Astrocyte (in vitro differentiated cells and primary cell): ENCODE results near the gene SATB1. TPM values are rescaled to one million over a fixed set of nuclear protein-coding genes. Genes with fewer than 3 reads are reported as not detected.

ENCODE experiments used
- DNase-seq: peaks from one replicate; pipeline ENCODE4 v3.0.0-alpha.2; 2010; ENCODE audit warnings: low read depth
- FAIRE-seq: peaks from 2 replicates; lab custom pipeline; 2011; peaks lifted over from hg19 to GRCh38; lab: Jason Lieb, UNC
- H2AFZ ChIP-seq: 2 replicates; pipeline ENCODE4 v1.6.0; 2012; ENCODE audit warnings: low read depth, low read length, inconsistent platforms
- H3K27ac ChIP-seq: 2 replicates; pipeline ENCODE4 v1.5.1; 2011; ENCODE audit warnings: low read depth, low read length, inconsistent platforms
- H3K27me3 ChIP-seq: 2 replicates; pipeline ENCODE4 v1.6.0; 2011; ENCODE audit warnings: low read length, inconsistent platforms; ENCODE audit not compliant: insufficient read depth
- H3K36me3 ChIP-seq: 2 replicates; pipeline ENCODE4 v1.5.1; 2011; ENCODE audit warnings: low read length, inconsistent platforms; ENCODE audit not compliant: insufficient read depth
- H3K4me1 ChIP-seq: 2 replicates; pipeline ENCODE4 v1.5.1; 2011; ENCODE audit warnings: low read length, inconsistent platforms; ENCODE audit not compliant: insufficient read depth
- H3K4me2 ChIP-seq: 2 replicates; pipeline ENCODE4 v1.6.0; 2012; ENCODE audit warnings: low read length, inconsistent platforms
- H3K4me3 ChIP-seq: 2 replicates; pipeline ENCODE4 v1.5.1; 2011; ENCODE audit warnings: low read depth, mild to moderate bottlenecking, low read length, inconsistent platforms; ENCODE audit not compliant: insufficient read depth
- H3K79me2 ChIP-seq: 2 replicates; pipeline ENCODE4 v1.6.0; 2012; ENCODE audit warnings: mild to moderate bottlenecking, low read length, inconsistent platforms; ENCODE audit not compliant: insufficient read depth
- H3K9ac ChIP-seq: 2 replicates; pipeline ENCODE4 v1.6.0; 2012; ENCODE audit warnings: mild to moderate bottlenecking, low read length, inconsistent platforms
- H3K9me3 ChIP-seq: 2 replicates; pipeline ENCODE4 v1.5.1; 2012; ENCODE audit warnings: low read depth, mild to moderate bottlenecking, low read length, inconsistent platforms; ENCODE audit not compliant: insufficient read depth
- H4K20me1 ChIP-seq: 2 replicates; pipeline ENCODE4 v1.6.0; 2012; ENCODE audit warnings: low read length, inconsistent platforms; ENCODE audit not compliant: insufficient read depth
- H3K27ac Mint-ChIP-seq: one replicate; pipeline ENCODE4 v1.8.0; 2021; ENCODE audit warnings: mild to moderate bottlenecking, mixed read lengths; ENCODE audit not compliant: unreplicated experiment
- H3K27me3 Mint-ChIP-seq: one replicate; pipeline ENCODE4 v1.8.0; 2021; ENCODE audit warnings: low read depth, mixed read lengths; ENCODE audit not compliant: unreplicated experiment
- H3K36me3 Mint-ChIP-seq: one replicate; pipeline ENCODE4 v1.8.0; 2021; ENCODE audit warnings: low read depth, mixed read lengths; ENCODE audit not compliant: unreplicated experiment
- H3K4me1 Mint-ChIP-seq: one replicate; pipeline ENCODE4 v1.8.0; 2021; ENCODE audit warnings: low read depth, mixed read lengths; ENCODE audit not compliant: unreplicated experiment
- H3K4me3 Mint-ChIP-seq: one replicate; pipeline ENCODE4 v1.8.0; 2021; ENCODE audit warnings: mild to moderate bottlenecking, moderate library complexity, mixed read lengths; ENCODE audit not compliant: unreplicated experiment
- H3K9me3 Mint-ChIP-seq: one replicate; pipeline ENCODE4 v1.8.0; 2021; ENCODE audit warnings: mild to moderate bottlenecking, mixed read lengths; ENCODE audit not compliant: unreplicated experiment
- CTCF ChIP-seq: IDR thresholded peaks from 2 replicates; pipeline ENCODE4 v1.5.1; 2011; ENCODE audit warnings: low read depth, mild to moderate bottlenecking, inconsistent platforms, low read length, moderate library complexity; ENCODE audit not compliant: insufficient read depth
- EZH2 ChIP-seq: IDR thresholded peaks from 2 replicates; pipeline ENCODE4 v1.6.1; 2012; ENCODE audit warnings: mild to moderate bottlenecking, low read length, inconsistent platforms; ENCODE audit not compliant: insufficient read depth
- total RNA-seq: library from RNA; stranded (reverse); gene quantifications from 2 replicates; pipeline ENCODE4 v1.2.1, GENCODE V29; 2021

Gene SATB1
- total RNA-seq, 1 donor from 2014 or later = 18.0 TPM

DNA sequence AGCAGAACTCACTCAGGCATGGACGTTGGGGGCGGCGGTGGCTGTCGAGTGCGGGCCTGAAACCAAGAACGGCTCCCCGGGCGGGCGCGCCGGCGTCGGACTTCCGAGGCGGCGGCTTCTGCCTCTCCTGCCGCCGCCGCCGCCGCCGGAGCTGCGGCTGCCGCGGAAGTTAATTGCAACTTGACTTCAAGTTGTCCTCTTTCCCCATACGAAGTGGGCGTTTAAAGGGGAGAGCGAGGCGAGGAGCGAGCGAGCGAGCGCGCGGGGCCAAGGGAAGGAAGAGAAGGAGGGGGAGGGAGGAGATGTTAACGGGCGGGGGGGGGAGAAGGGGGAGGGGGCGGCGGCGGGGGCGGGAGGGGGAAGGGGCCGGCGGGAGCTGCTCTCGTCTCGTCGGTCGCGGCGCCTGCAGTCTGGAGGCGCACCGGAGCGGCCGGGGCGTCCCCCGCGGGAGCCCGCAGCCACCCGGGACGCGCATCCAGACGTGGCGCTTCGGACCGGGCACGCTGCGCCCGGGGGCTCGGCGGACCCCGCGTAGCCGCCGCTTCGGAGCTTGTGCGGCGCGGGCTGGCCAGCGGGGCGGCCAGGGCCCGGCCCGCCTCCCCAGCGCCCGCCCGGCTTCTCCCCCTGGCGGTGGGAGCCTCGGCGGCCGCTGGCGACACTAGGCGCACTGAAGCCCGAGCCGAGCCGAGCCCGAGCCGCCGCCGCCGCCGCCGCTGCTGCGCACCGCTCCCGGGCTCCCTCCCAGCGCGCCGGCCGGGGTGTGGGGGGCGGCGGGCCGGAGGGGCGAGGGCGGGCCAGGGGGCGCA is 19.7 kb upstream of the SATB1 start:
- Mint-ChIP-seq H3K9me3 (peaks cover 5% of the 10 kb centered on the region), H3K36me3 (no peaks in the 10 kb centered on the region), H3K4me1 (peaks cover 11% of the 10 kb centered on the region), H3K27ac (no peak overlapping the region), H3K4me3 (peak overlapping the region; percentile 89), H3K27me3 (peaks cover 20% of the 10 kb centered on the region)
- Histone ChIP-seq H3K4me2 (peak overlapping the region; percentile 98), H3K4me1 (peaks cover 14% of the 10 kb centered on the region), H3K36me3 (no peaks in the 10 kb centered on the region), H3K9ac (peak overlapping the region; percentile 65), H3K27me3 (peaks cover 29% of the 10 kb centered on the region), H4K20me1 (peaks cover 3% of the 10 kb centered on the region), H3K79me2 (no peaks in the 10 kb centered on the region), H2AFZ (peak overlapping the region; percentile 93), H3K27ac (no peak overlapping the region), H3K4me3 (peak overlapping the region; percentile 70), H3K9me3 (no peaks in the 10 kb centered on the region)
- FAIRE-seq (no peak), DNase-seq (no peak)
- TF ChIP-seq CTCF = no peak
- TF ChIP-seq EZH2 = no peak

GRCh38 chr3:18443665-18444594 is 18.8 kb upstream of the SATB1 start:
- H3K4me2 ChIP-seq = peak overlapping the region; percentile 98
- DNase-seq (no peak), FAIRE-seq (no peak)
- Mint-ChIP-seq H3K4me3 (peak overlapping the region; percentile 89), H3K9me3 (no peaks in the 10 kb centered on the region), H3K4me1 (peaks cover 12% of the 10 kb centered on the region), H3K36me3 (no peaks in the 10 kb centered on the region), H3K27me3 (peaks cover 20% of the 10 kb centered on the region), H3K27ac (no peak overlapping the region)
- peak overlapping the region; percentile 93 for H2AFZ ChIP-seq
- H3K9ac ChIP-seq = peak overlapping the region; percentile 65
- no peak overlapping the region for H3K27ac ChIP-seq
- peak; percentile 78 for TF ChIP-seq EZH2
- TF ChIP-seq CTCF = no peak
- no peaks in the 10 kb centered on the region for H3K36me3 ChIP-seq
- H3K4me3 ChIP-seq = peak overlapping the region; percentile 70
- peaks cover 29% of the 10 kb centered on the region for H3K27me3 ChIP-seq
- no peaks in the 10 kb centered on the region for H3K79me2 ChIP-seq
- H3K4me1 ChIP-seq = peaks cover 14% of the 10 kb centered on the region
- H3K9me3 ChIP-seq = no peaks in the 10 kb centered on the region
- H4K20me1 ChIP-seq = peaks cover 3% of the 10 kb centered on the region
